SK-N-SH (cell line): Measurements from ENCODE around the gene TBC1D9B. TPM values are rescaled to one million over a fixed set of nuclear protein-coding genes. Genes with fewer than 3 reads are reported as not detected.

Source experiments
- CTCF ChIA-PET: fragments of 300-600, 350-600 bp; formaldehyde crosslinking; extraction: SDS; loops from one replicate; lab custom pipeline; 2021; lab: Yijun Ruan, JAX
- POLR2A ChIA-PET: fragments of 350-600 bp; sonication (Branson Sonifier 250); formaldehyde crosslinking; extraction: SDS; loops from one replicate; lab custom pipeline; 2020; ENCODE audit warnings: antibody characterized with exemption, inconsistent platforms; lab: Yijun Ruan, JAX
- DNase-seq: peaks from one replicate; pipeline ENCODE4 v3.0.0; 2012
- H2AFZ ChIP-seq: fragments of 200-600 bp; sonication (generic); 2 replicates; pipeline ENCODE4 v1.8.1; 2016; ENCODE audit warnings: antibody characterized with exemption, mild to moderate bottlenecking, low read depth
- H3F3A ChIP-seq: fragments of 200-600 bp; sonication (generic); replicated peaks from 2 replicates; pipeline ENCODE3; 2016; ENCODE audit warnings: antibody characterized with exemption, mild to moderate bottlenecking; ENCODE audit not compliant: insufficient read depth
- H3K27ac ChIP-seq, 2 experiments: fragments of 200-500 bp in 1 of 2; fragments of 200-600 bp in 1 of 2; sonication (Bioruptor generic) in 1 of 2; sonication (generic), shearing (Covaris generic) in 1 of 2; 2 replicates each; pipeline versions ENCODE4 v1.5.1 to v1.6.1; 2014 to 2016; ENCODE audit warnings: low read depth in 2 of 2, inconsistent platforms in 1 of 2, low read length in 1 of 2, mild to moderate bottlenecking in 1 of 2, mixed read lengths in 1 of 2
- H3K27me3 ChIP-seq: fragments of 200-600 bp; sonication (generic), shearing (Covaris generic); 2 replicates; pipeline ENCODE4 v1.6.1; 2016; ENCODE audit warnings: mixed run types; ENCODE audit not compliant: insufficient read depth
- H3K36me3 ChIP-seq, 2 experiments: fragments of 200-500 bp in 1 of 2; fragments of 200-600 bp in 1 of 2; sonication (Bioruptor generic) in 1 of 2; sonication (generic) in 1 of 2; replicated peaks in 1 of 2; 2 replicates each; pipeline versions ENCODE3 to v1.5.1; 2014 to 2016; ENCODE audit warnings: low read length in 1 of 2, mild to moderate bottlenecking in 1 of 2; ENCODE audit not compliant: insufficient read depth in 2 of 2, control insufficient read depth in 1 of 2
- H3K4me1 ChIP-seq, 2 experiments: fragments of 200-500 bp in 1 of 2; fragments of 200-600 bp in 1 of 2; sonication (Bioruptor generic) in 1 of 2; sonication (generic), shearing (Covaris generic) in 1 of 2; 2 replicates each; pipeline versions ENCODE4 v1.5.1 to v1.6.1; 2014 to 2016; ENCODE audit warnings: low read depth in 1 of 2, low read length in 1 of 2, mixed run types in 1 of 2; ENCODE audit not compliant: insufficient read depth in 2 of 2, control insufficient read depth in 1 of 2
- H3K4me2 ChIP-seq: fragments of 200-600 bp; sonication (generic), shearing (Covaris generic); 2 replicates; pipeline ENCODE4 v1.6.1; 2017; ENCODE audit warnings: mixed run types
- H3K4me3 ChIP-seq, 2 experiments: fragments of 200-500 bp in 1 of 2; fragments of 200-600 bp in 1 of 2; sonication (Bioruptor generic) in 1 of 2; sonication (generic), shearing (Covaris generic) in 1 of 2; 2 replicates each; pipeline versions ENCODE4 v1.5.1 to v1.8.1; 2014 to 2016; ENCODE audit warnings: low read depth in 2 of 2, inconsistent platforms in 1 of 2, low read length in 1 of 2, mild to moderate bottlenecking in 1 of 2, mixed read lengths in 1 of 2, moderate library complexity in 1 of 2
- H3K79me2 ChIP-seq: fragments of 200-600 bp; sonication (generic); 2 replicates; pipeline ENCODE4 v1.8.1; 2017; ENCODE audit warnings: mild to moderate bottlenecking; ENCODE audit not compliant: insufficient read depth
- H3K9ac ChIP-seq: fragments of 200-600 bp; sonication (generic); 2 replicates; pipeline ENCODE4 v1.6.1; 2017; ENCODE audit warnings: mixed run types
- H3K9me2 ChIP-seq: fragments of 200-600 bp; sonication (generic); 2 replicates; pipeline ENCODE4 v1.6.1; 2017; ENCODE audit warnings: mixed run types
- H3K9me3 ChIP-seq: fragments of 200-600 bp; sonication (generic); 2 replicates; pipeline ENCODE4 v1.6.1; 2017; ENCODE audit warnings: mixed run types, mild to moderate bottlenecking, moderate library complexity
- H4K20me1 ChIP-seq: fragments of 200-600 bp; sonication (generic); 2 replicates; pipeline ENCODE4 v1.6.1; 2017; ENCODE audit warnings: mild to moderate bottlenecking, mixed run types; ENCODE audit not compliant: insufficient read depth
- ELF1 ChIP-seq: IDR thresholded peaks from 2 replicates; pipeline ENCODE4 v1.4.0; 2012
- FOSL2 ChIP-seq: IDR thresholded peaks from 2 replicates; pipeline ENCODE4 v1.4.0; 2012; ENCODE audit warnings: low read depth, mild to moderate bottlenecking, moderate library complexity, borderline replicate concordance
- FOXM1 ChIP-seq: IDR thresholded peaks from 2 replicates; pipeline ENCODE4 v1.4.0; 2012; ENCODE audit warnings: low read depth, mild to moderate bottlenecking
- GATA2 ChIP-seq: sonication (generic); formaldehyde crosslinking; IDR thresholded peaks from 2 replicates; pipeline ENCODE4 v1.5.0; 2020; ENCODE audit warnings: mild to moderate bottlenecking, missing genetic modification reagents
- IRF3 ChIP-seq: fragments of 150-350 bp; IDR thresholded peaks from 2 replicates; pipeline ENCODE4 v1.6.1; 2016; ENCODE audit warnings: mild to moderate bottlenecking, low read depth, low read length
- JUND ChIP-seq: IDR thresholded peaks from 2 replicates; pipeline ENCODE4 v1.4.0; 2012
- REST ChIP-seq: IDR thresholded peaks from 2 replicates; pipeline ENCODE4 v1.6.1; 2012; ENCODE audit warnings: mild to moderate bottlenecking, low read depth, low read length, moderate library complexity
- RXRA ChIP-seq: IDR thresholded peaks from 2 replicates; pipeline ENCODE4 v1.4.0; 2012; ENCODE audit warnings: low read depth, mild to moderate bottlenecking, borderline replicate concordance
- SIN3A ChIP-seq: IDR thresholded peaks from 2 replicates; pipeline ENCODE4 v1.6.1; 2012; ENCODE audit warnings: low read depth, mild to moderate bottlenecking, low read length, moderate library complexity, borderline replicate concordance
- SMC3 ChIP-seq: IDR thresholded peaks from 2 replicates; pipeline ENCODE4 v1.6.1; 2012; ENCODE audit warnings: low read depth, low read length, improper control_type of control experiment
- USF2 ChIP-seq: fragments of 150-350 bp; IDR thresholded peaks from 2 replicates; pipeline ENCODE4 v1.6.1; 2017; ENCODE audit warnings: antibody characterized with exemption, low read length, low read depth, borderline replicate concordance
- WGBS: methylation state at CpG from one replicate; pipeline ENCODE4 v1.1.6; 2017; ENCODE audit warnings: low lambda C conversion rate; 5-methylcytosine and 5-hydroxymethylcytosine counted together
- polyA plus RNA-seq, 3 experiments: library from polyadenylated mRNA; depleted of rRNA; stranded (reverse); fragments of >200 nt; gene quantifications; 2 replicates each; pipeline ENCODE4 v1.2.3, GENCODE V29; 2012

The TBC1D9B gene
- polyA plus RNA-seq, 1 of the 3 experiments (the other 2 are of a cell fraction): 75.6 TPM

- TF ChIP-seq USF2: no peak
- TF ChIP-seq ELF1: no peak
- TF ChIP-seq SIN3A: no peak
- no peak for TF ChIP-seq IRF3
- no peak for TF ChIP-seq FOSL2
Measured at GRCh38 chr5:179912951-179913350, 5.3 kb upstream of the TBC1D9B start (continued).

GRCh38 chr5:179912386-179912785 is 4.7 kb upstream of the TBC1D9B start:
- Histone ChIP-seq H3K4me2 (no peak overlapping the region), H3K9ac (no peak overlapping the region), H3K4me1 (no peaks in the 10 kb centered on the region; a peak in 1 of 4 replicates), H2AFZ (no peak overlapping the region), H3F3A (no peaks in the 10 kb centered on the region), H3K9me3 (no peaks in the 10 kb centered on the region), H4K20me1 (no peaks in the 10 kb centered on the region), H3K27ac (no peak overlapping the region), H3K27me3 (no peaks in the 10 kb centered on the region), H3K4me3 (no peak overlapping the region), H3K36me3 (no peaks in the 10 kb centered on the region), H3K79me2 (no peaks in the 10 kb centered on the region), H3K9me2 (no peaks in the 10 kb centered on the region)
- no peak for DNase-seq
- ChIA-PET POLR2A (no interaction called here), CTCF (interaction anchor here (1.0 kb wide), 1 partner anchor 63 kb away, joined by 3 read pairs; no protein-coding TSS in a partner anchor)
- 72% methylated on average over 6 of the region's 7 CpGs for WGBS
- no peak for TF ChIP-seq FOXM1
- TF ChIP-seq JUND: no peak
- TF ChIP-seq REST: no peak
- TF ChIP-seq GATA2 (CRISPR knock-in tag): no peak
- no peak for TF ChIP-seq IRF3
- no peak for TF ChIP-seq SMC3
- no peak for TF ChIP-seq RXRA
